HG02571 (cell line): ENCODE results near the gene RNF151.
"Not testable (repeated sequence)": the region's sequence is repeated elsewhere in the genome, so short reads cannot be mapped to it uniquely, and the experiment has no call there.

Experiments
- ATAC-seq: cut with Tn5 transposase; IDR thresholded peaks from one replicate; pipeline ENCODE4 v1.9.1; 2021; ENCODE audit warnings: mild to moderate bottlenecking, moderate library complexity; ENCODE audit not compliant: unreplicated experiment

RNF151 gene

GRCh38 chr16:1959269-1960039 is 7.2 kb upstream of the RNF151 start, which contains the start of gene NDUFB10:
NDUFB10 (plus strand) TSS chr16:1959538; CDS start chr16:1959625, 87 bp downstream.
- ATAC-seq = peak; percentile 59

- no peak for ATAC-seq
Observed at GRCh38 chr16:1960665-1961630, 5.7 kb upstream of the RNF151 start.

DNA sequence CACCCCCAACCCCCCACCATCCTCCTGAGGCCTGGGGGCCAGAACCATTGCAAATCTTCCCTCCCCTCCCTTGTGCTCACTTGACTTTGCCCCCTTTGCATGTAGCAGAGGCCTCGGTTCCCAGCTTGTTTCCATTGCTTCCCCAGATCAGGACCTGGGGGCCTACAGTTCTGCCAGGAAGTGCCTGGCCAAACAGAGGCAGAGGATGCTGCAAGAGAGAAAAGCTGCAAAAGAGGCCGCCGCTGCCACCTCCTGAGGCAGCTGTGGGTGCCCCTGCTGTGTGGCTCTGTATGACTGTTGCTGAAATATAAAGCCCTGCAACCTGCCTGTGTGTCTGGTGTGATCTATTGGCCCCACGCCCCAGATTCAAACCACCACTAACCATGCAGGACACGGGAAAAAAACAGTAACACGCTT is 5.0 kb upstream of the RNF151 start:
- no peak for ATAC-seq

DNA sequence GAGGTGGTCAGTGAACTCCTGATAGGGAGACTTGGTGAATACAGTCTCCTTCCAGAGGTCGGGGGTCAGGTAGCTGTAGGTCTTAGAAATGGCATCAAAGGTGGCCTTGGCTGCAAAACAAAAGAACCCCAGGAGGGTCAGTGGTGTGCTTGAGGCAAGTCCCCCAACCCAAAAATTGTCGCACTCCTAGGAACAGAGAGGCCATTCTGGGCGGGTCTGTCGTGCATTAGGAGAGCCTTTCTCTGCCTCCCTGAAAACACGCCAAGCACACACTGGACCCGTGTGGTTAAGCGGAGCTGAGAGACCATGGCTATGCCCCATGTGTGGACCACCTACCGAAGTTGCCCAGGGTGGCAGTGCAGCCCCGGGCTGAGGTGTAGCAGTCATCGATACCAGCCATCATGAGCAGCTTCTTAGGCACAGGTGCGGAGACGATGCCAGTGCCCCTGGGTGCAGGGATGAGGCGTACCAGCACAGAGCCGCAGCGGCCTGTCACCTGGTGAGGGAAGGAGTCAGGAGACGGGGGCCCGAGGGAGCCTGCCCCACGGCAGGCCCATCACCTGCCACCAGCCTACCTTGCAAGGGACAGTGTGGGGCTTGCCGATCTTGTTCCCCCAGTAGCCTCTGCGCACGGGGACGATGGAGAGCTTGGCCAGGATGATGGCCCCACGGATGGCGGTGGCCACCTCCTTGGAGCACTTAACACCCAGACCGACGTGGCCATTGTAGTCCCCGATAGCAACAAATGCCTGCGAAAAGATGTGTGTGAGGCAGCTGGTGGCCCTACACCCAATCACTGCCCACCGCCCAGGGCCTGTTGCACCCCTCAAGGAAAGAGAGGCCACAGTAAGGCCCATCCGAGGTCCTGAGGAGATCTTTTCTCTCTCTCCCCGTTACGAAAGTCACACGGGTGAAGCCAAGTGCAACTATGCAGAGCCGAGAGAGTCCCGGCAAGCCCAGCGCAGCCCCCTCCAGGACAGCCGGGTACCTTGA is 4.2 kb upstream of the RNF151 start:
- ATAC-seq = not testable (repeated sequence)

DNA sequence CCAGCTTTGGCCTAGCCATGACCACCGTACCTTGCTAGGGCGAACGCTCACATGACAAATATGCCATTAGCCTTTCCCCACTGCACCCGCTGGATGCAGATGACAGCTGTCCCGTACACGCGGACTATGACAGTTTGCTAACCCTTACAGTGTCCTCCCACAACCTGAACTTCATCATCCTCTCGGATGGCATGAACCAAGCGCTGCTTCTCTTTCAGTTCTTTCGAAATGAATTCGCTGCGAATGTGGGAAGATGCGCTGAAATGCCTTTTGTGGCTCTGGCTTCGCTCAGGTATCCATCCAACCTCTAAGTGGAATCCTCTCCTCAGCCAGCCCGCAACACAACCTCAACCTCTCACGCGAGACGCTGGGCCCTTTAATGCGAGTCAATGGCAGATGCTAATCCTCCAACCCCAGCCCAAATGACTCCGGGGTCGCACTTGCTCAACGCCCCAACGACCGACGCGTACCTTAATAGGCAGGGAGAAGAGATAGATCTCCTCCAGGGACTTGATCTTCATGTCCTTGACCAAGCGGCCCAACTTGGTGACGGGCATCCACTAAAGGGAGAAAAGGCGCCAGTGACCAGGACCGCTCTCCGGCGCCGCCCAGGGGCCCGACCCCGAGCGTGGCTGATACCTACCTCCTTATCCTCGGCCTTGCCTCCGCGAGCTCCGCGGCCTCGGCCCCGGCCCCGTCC is 2.7 kb upstream of the RNF151 start:
- peak; percentile 19 for ATAC-seq

DNA sequence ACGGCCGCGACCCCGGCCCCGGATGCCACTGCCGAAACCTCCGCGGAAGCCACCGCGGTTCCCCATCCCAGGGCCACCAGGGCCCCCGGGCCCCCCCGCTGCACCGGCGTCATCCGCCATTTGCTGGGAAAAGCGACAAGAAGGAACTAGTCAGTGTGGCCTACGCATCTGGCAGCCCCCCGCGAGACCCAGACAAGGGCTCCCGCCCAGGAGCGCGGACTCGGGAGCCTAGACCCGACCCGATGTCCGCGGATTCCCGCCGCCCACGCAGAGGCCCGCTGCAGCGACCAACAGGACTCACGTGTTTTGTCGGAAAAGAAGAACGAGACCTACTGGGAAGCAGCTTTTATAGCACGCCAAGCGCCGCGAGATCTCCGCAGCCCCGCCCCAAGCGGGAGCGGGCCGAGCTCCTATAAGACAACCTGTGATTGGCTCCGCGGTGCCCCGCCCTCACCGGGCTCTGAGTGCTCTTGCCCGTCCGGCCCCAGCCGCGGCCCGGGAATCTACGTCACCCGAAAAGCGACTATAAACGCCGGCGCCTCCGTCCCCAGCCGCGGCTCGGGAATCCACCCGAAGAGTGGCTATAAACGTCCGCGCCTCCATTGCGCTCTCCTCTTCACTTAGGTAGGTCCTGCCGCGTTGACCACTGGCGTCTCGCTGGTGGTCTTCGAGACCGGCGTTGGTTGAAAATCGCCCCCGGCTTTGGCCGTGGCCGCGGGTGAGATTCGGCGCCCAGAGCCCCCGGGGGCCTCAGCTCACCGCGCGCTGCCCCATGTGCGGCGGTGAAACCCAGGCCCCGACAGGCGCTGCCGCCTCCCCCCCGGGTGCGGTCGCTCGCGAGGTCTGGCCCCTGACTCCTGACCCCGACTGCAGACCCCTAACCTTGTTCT is 1.9 kb upstream of the RNF151 start, which contains the start of gene RPS2:
RPS2 (minus strand) TSS at position 321 of the 890 bp plus-strand sequence; CDS start at position 120, 201 bp downstream.
- ATAC-seq = peak; percentile 71

GRCh38 chr16:1965396-1966001 is 1.2 kb upstream of the RNF151 start:
- no peak for ATAC-seq

- ATAC-seq = no peak
Observed at GRCh38 chr16:1968146-1968953, 1.7 kb downstream of the RNF151 start.

- ATAC-seq = peak; percentile 66
Observed at GRCh38 chr16:1971796-1972489, 5.3 kb downstream of the RNF151 start, which contains the start of gene TBL3. TBL3 (plus strand) TSS chr16:1972053; CDS start chr16:1972165, 112 bp downstream.

GRCh38 chr16:1972490-1972877 is 5.8 kb downstream of the RNF151 start:
- no peak for ATAC-seq

GRCh38 chr16:1973461-1974156 is 7.0 kb downstream of the RNF151 start:
- no peak for ATAC-seq

DNA sequence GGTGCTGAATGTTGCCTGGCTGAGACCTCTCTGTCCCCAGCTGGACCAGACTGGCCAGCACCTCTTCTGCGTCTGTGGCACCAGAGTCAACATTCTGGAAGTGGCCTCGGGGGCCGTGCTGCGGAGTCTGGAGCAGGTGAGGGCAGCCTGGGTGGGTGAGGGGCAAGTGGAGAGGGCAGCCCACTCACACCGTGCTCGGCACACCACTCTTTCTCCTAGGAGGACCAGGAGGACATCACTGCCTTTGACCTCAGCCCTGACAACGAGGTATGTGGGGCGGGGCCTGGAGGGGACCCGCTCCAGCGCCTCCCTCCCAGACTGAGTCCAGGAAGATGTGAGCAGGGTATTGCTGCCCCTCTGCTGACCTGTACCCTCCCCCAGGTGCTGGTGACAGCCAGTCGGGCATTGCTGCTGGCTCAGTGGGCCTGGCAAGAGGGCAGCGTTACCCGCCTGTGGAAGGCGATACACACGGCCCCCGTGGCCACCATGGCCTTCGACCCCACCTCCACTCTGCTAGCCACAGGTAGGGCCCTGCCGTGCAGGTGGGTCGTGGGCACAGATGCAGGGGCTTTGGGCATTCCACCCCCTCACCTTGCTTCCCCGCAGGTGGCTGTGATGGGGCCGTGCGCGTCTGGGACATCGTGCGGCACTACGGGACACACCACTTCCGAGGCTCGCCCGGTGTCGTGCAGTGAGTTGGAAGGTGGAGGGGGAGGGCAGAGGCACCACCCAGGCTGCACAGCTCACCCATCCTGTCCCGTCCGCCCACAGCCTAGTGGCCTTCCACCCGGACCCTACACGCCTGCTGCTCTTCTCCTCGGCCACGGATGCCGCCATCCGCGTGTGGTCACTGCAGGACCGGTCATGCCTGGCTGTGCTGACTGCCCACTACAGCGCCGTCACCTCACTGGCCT is 7.8 kb downstream of the RNF151 start:
- ATAC-seq = no peak

- no peak for ATAC-seq
Observed at GRCh38 chr16:1975432-1976215, 9.0 kb downstream of the RNF151 start.

GRCh38 chr16:1976216-1976520 is 9.5 kb downstream of the RNF151 start:
- no peak for ATAC-seq
